Right cardiac atrium (tissue), 5 donors: ENCODE measurements around the gene VSTM5. TPM values are rescaled to one million over a fixed set of nuclear protein-coding genes. Genes with fewer than 3 reads are reported as not detected.

Experiments used
- ATAC-seq, 2 donors: fragments of 200-7000 bp; cut with Tn5 transposase; one replicate each; pipeline versions ENCODE4 v1.8.0 to v1.9.1; 2020; ENCODE audit warnings: moderate library complexity in 2 of 2, mild to moderate bottlenecking in 1 of 2
- DNase-seq, 3 donors: peaks; one replicate each; pipeline ENCODE4 v3.0.0-alpha.2; 2020
- H3K27ac ChIP-seq: one replicate; pipeline ENCODE4 v1.5.1; 2013; ENCODE audit warnings: mild to moderate bottlenecking, low read length, control low read depth, moderate library complexity
- H3K27me3 ChIP-seq: one replicate; pipeline ENCODE4 v1.6.1; 2013; ENCODE audit not compliant: control insufficient read depth, insufficient read depth
- H3K4me1 ChIP-seq: one replicate; pipeline ENCODE4 v1.6.1; 2013; ENCODE audit warnings: low read length; ENCODE audit not compliant: control insufficient read depth, insufficient read depth
- H3K4me3 ChIP-seq: one replicate; pipeline ENCODE4 v1.5.1; 2013; ENCODE audit warnings: low read length, control low read depth
- H3K9me3 ChIP-seq: one replicate; pipeline ENCODE4 v1.6.1; 2013; ENCODE audit warnings: low read length; ENCODE audit not compliant: control insufficient read depth
- WGBS: extraction: QIAGEN DNeasy Blood & Tissue Kit; methylation state at CpG from one replicate; pipeline ENCODE4 v1.1.7; 2013; 5-methylcytosine and 5-hydroxymethylcytosine counted together
- intact Hi-C, 4 donors: fragments of 100-400 bp; cut with DNase I; formaldehyde crosslinking; loops; one replicate each; pipeline versions ENCODE4 v1.11.0 to v1.14.0; 2022 to 2023
- polyA plus RNA-seq: library from polyadenylated mRNA; stranded (reverse); fragments of 200-250 nt; gene quantifications from one replicate; pipeline ENCODE4 v1.2.3, GENCODE V29; 2013
- total RNA-seq, 4 donors: library from RNA; stranded (reverse); fragmentation: NEBNext Ultra II Directional; extraction: Animal tissue kit (Norgen Biotek cat#: 25700); gene quantifications; one replicate each; pipeline ENCODE4 v1.2.1, GENCODE V29; 2021
- donor health status: healthy with polysubstance abuse.
- donor health status: DM: no; HTN: yes; CAD: no.
- donor health status: DM: no; HTN: no; CAD: no.
- donor health status: DM: no; HTN: yes; CAD: no; lungs with severe emphysema.
- donor health status: DM: yes; HTN: yes; CAD: no.

VSTM5 gene
- total and polyA plus RNA-seq, 5 donors: 0.07 to 0.48 (median 0.44) TPM

DNA sequence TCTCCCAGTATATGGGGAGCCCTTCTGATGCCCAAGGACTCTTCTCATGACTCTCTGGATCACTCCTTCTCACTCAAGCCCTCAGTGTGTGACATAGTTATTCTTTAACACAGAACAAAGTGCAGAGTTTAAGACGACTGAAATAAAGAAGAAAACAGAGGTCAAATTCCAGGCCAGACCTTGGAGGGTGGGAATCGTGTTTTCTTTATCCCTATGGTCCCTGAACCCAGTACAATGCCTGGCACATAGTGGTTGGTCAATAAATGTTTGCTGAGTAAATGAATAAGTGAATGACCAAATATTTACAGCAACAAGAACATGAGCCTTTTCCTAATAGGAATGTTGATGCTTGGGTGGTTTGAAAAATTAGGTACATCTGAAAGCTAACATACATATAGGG is 28.8 kb downstream of the VSTM5 start:
- no peak overlapping the region for H3K4me3 ChIP-seq
- intact Hi-C loops: no loop called here
- H3K9me3 ChIP-seq: no peaks in the 10 kb centered on the region
- DNase-seq (no peak), ATAC-seq (no peak)
- WGBS: 64% methylated on average over 2 of the region's 2 CpGs
- H3K27me3 ChIP-seq: no peaks in the 10 kb centered on the region
- H3K4me1 ChIP-seq: peaks cover 7% of the 10 kb centered on the region
- no peak overlapping the region for H3K27ac ChIP-seq

DNA sequence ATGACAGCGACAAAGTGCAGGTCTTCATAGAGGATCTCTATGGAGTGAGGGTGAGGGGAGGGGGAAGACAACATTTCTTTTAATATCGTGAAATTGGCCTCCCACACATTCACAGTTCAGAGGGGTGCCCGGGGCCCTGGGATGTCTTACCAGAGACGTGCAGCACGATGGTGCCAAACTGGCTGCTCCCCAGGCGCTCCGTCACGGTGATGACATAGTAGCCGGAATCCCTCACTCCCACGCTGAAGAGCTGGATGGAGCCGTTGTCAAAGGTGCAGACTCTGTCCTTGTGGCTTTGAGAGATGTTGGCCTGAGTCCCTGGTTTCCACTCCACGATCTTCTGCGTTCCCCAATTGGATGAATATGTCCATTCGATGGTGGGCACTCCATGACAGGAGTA is 29.6 kb downstream of the VSTM5 start:
- intact Hi-C loops: no loop called here
- H3K9me3 ChIP-seq: no peaks in the 10 kb centered on the region
- H3K4me1 ChIP-seq: peaks cover 7% of the 10 kb centered on the region
- 87% methylated on average over 14 of the region's 14 CpGs for WGBS
- ATAC-seq: no peak
- no peak overlapping the region for H3K27ac ChIP-seq
- DNase-seq: no peak
- H3K4me3 ChIP-seq: no peak overlapping the region
- no peaks in the 10 kb centered on the region for H3K27me3 ChIP-seq

DNA sequence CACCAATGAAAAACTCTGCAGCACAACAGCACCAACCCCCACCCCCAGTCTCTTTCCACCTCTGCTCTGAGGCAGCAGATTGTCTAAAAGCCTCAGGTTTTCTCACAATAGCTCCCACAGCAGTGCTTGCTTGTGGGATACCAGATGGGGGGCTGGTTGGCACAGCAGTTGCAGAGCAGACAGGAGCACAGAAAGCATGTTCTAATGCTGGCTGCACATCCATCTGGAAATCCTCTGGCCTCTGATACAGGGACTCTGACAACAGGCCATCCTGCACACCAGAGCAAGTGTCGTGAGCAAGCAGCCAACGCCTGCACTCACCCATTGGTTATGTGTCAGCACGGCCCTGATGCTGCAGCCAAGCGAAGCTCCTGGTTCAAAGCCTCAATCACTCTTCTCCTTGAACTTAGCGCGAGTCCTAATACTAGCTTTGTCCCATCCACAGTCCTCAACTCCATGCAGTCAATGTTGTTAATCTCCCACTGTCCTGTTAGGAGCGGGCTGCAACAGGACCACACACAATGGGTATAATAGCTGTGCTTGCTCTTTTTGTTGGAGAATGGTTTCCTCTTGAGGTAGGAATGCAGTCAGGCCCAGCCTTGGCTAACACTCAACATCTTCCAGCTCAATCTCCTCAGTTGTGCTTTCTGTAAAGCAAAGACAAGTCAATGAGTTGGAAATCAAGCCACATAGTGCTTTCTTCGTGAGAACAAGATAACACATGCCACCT is 30.3 kb downstream of the VSTM5 start:
- no peaks in the 10 kb centered on the region for H3K9me3 ChIP-seq
- H3K27me3 ChIP-seq: no peaks in the 10 kb centered on the region
- 78% methylated on average over 8 of the region's 8 CpGs for WGBS
- H3K4me1 ChIP-seq: peaks cover 7% of the 10 kb centered on the region
- DNase-seq (no peak), ATAC-seq (no peak)
- intact Hi-C loops: no loop called here
- H3K27ac ChIP-seq: no peak overlapping the region
- no peak overlapping the region for H3K4me3 ChIP-seq

DNA sequence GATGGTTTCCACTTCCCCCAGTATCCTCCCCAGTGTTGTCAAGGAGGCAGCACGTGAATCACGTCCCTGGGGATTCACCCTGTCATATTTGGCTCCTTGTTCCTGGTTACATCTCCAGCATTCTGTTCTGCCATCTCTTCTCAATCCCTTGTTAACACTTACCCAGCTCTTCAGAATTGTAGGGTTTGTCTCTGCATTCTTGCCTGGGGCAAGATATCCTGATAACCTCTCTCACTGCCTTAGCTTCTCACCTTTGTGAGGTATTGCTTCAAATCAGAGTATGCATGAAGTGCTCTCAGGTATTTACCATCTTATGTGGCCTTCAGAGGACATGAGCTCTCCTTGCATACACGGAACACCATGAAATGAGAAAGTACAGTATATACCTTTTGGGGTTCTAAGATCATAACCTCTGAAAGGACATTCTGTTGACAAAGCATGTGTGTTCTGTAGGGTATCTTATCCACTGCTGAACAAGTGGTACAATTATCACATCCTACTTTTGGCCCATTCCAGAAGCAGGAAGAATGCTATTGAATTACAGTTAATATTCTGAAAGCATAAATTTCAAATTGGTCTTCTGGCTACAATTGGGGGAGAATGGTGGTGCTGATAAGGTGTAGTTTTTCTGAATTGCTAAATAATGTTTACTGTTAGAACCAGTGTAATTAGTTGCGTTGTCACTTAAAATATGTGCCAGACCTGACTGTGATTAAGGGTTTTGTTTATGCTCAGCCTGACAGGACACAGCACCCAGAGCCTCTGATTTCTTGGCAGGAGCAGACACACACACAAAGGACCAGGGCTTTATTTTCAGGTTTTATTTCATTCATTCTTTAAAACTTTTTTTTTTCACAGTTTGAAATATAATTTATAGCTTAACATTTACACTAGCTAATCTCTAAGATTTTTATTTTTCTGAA is 32.7 kb downstream of the VSTM5 start:
- no peak for DNase-seq
- Histone ChIP-seq H3K4me3 (no peak overlapping the region), H3K27ac (no peak overlapping the region), H3K27me3 (no peaks in the 10 kb centered on the region), H3K4me1 (peaks cover 7% of the 10 kb centered on the region), H3K9me3 (no peaks in the 10 kb centered on the region)
- WGBS: 41% methylated on average over 4 of the region's 4 CpGs
- ATAC-seq: peak in 1 of 2 donors; percentile 40
- intact Hi-C loops: no loop called here

DNA sequence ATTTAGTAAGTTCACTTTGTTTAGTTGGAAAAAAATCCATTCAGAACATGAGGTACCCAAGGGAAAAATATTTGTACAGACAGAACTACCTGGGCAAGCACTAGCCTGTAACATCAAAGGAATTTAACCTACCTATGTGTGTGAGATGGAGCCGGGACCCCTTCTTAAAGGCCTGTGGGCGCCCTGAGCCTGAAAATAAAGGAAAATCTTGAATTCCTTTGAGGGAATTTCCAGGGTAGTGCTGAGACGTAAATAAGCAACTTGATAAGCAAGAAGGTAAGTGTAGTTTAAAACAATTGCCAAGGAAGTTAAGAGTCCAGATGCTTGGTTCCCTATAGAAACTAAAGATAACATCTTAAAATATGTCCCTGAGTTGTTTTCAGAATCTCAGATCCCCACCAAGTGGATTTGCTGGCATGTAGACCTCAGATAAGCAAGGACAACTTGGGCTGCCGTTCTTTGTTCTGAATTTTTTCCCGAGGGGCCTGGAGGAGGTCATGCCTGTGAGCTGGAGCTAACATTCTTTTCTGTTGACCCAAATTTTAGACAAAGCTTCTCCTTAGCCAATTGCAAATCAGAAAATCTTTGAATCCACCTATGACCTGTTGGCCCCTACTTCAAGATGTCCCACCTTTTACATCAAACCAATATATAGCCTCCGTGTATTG is 35.3 kb downstream of the VSTM5 start:
- Histone ChIP-seq H3K4me1 (peaks cover 6% of the 10 kb centered on the region), H3K27me3 (no peaks in the 10 kb centered on the region), H3K4me3 (no peak overlapping the region), H3K9me3 (no peaks in the 10 kb centered on the region), H3K27ac (no peak overlapping the region)
- intact Hi-C loops: no loop called here
- DNase-seq (no peak), ATAC-seq (no peak)
- WGBS: 77% methylated on average over 6 of the region's 6 CpGs

DNA sequence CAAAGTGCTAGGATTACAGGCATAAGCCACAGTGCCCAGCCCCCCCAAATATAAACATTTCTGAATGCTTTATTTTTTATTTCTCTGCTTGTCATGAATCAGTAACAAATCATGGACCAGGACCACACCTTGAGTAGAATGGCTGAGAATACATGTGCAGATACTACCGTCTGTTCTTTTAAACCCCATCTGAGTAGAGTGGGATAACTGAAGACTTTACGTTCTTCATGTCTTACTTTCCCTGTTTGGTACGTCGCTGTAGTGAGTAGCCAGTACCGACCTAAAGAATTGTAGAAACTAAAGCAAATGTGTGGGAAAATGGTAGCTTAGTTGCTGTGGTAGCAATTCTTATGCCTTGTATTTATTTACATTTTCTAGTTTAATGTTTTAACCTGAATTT is 36.4 kb downstream of the VSTM5 start:
- no peak overlapping the region for H3K27ac ChIP-seq
- DNase-seq (no peak), ATAC-seq (no peak)
- H3K9me3 ChIP-seq: no peaks in the 10 kb centered on the region
- H3K27me3 ChIP-seq: no peaks in the 10 kb centered on the region
- H3K4me1 ChIP-seq: peaks cover 2% of the 10 kb centered on the region
- no peak overlapping the region for H3K4me3 ChIP-seq
- intact Hi-C loops: no loop called here
- 96% methylated on average over 5 of the region's 5 CpGs for WGBS

DNA sequence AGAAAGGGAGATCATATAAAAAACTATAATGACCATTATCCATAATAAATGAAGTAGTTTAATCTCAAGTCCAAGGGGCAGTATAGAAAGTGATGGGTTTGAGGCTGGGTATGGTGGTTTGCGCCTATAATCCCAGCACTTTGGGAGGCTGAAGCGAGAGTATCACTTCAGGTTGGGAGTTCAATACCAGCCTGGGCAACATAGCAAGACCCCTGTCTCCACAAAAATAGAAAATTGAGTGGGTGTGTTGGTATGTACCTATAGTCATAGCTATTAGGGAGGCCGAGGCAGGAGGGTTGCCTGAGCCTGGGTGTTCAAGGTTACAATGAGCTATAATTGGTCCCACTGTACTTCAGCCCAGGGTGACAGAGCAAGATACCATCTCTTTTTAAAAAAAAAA is 42.4 kb downstream of the VSTM5 start:
- DNase-seq: no peak
- WGBS: 97% methylated on average over 3 of the region's 3 CpGs
- intact Hi-C loops: no loop called here
- Histone ChIP-seq H3K27ac (no peak overlapping the region), H3K27me3 (no peaks in the 10 kb centered on the region), H3K9me3 (no peaks in the 10 kb centered on the region), H3K4me3 (no peak overlapping the region), H3K4me1 (no peaks in the 10 kb centered on the region)
- ATAC-seq: no peak

DNA sequence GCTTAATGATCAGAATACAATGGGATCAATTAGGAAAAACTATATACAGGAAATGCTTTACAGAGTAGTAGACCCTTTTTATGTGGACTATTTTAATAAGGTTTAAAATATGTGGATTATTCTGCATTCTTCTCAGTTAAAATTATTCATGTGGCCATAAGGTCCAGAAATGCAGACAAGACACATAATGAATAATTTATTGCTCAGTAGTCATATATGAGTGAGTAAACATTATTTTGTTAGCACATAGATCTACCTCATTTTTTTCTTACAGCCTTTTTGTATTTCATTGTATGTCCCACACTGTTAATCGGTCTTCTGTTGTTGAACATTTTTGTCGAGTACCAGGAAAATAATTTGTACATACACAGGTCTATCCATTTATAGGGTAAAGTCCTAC is 45.5 kb downstream of the VSTM5 start:
- no peak overlapping the region for H3K27ac ChIP-seq
- WGBS: 99% methylated on average over 2 of the region's 2 CpGs
- H3K27me3 ChIP-seq: no peaks in the 10 kb centered on the region
- ATAC-seq: no peak
- no peak for DNase-seq
- H3K4me1 ChIP-seq: no peaks in the 10 kb centered on the region
- H3K4me3 ChIP-seq: no peak overlapping the region
- intact Hi-C loops: no loop called here
- H3K9me3 ChIP-seq: no peaks in the 10 kb centered on the region

DNA sequence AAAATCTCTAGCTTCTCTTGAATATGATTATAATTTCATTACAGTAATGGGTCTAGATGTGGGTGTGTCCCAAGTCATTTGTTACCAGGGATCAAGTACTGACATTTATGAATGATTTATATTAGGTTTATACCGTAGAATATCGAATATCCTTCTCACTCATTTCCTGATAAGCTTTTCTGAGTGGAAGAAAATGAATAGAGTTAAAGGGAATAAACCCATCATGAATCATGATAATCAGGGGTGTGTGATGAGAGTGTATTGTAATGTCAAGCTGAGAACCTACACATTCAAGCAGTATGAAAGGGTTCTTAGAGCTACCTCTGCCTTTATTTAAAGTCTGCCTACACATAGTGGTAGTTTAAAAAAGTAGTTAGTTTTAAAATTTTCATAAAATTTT is 49.1 kb downstream of the VSTM5 start:
- DNase-seq: no peak
- no peak for ATAC-seq
- Histone ChIP-seq H3K4me3 (no peak overlapping the region), H3K27ac (no peak overlapping the region), H3K4me1 (no peaks in the 10 kb centered on the region), H3K9me3 (no peaks in the 10 kb centered on the region), H3K27me3 (no peaks in the 10 kb centered on the region)
- intact Hi-C loops: no loop called here
- WGBS: 72% methylated on average over 2 of the region's 2 CpGs

DNA sequence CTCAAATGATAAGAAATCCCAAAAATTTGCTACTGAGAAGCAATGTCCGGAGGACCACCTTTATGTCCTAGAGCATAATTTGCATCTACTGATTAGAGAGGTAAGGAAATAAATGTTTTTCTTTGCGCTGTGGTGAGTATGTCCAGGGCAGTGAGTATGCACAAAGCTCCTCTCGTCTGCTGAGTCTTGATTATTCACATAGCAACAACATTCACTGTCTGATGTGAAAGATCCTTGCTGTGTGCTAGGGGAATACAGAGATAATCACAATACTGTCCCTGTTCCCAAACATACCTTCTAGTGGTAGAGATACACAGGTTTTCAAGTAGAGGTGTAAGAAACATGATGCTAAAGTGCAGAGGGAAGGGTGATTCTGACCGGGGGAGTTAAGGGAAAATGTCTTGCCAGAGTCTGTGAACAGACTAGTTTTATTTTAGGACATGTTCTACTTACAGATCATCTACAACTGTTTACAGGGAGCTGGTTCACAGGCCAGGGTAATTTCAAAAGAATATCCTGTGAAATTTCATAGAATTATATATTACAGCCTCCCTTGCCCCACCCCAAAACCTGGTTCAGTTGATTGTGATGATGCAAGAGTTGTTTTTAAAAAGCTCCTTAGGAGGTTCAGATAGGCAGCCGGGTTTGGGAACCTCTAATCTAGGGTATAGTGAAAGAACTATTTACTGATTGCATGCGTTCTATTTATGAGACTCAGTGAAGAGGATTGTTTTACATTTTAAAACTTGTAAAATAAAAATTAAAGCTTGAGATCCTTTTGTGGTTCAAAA is 53.8 kb downstream of the VSTM5 start:
- no peaks in the 10 kb centered on the region for H3K9me3 ChIP-seq
- no peak overlapping the region for H3K4me3 ChIP-seq
- H3K27ac ChIP-seq: no peak overlapping the region
- WGBS: 90% methylated on average over 6 of the region's 6 CpGs
- ATAC-seq (no peak), DNase-seq (no peak)
- intact Hi-C loops: loop anchor here in 1 of 4 donors (10.0 kb wide), 1 partner anchor 62 kb away; no protein-coding TSS in a partner anchor
- H3K27me3 ChIP-seq: no peaks in the 10 kb centered on the region
- H3K4me1 ChIP-seq: no peaks in the 10 kb centered on the region
